Chondrocyte (in vitro differentiated cells): ENCODE data around the gene H2BK1. TPM values are rescaled to one million over a fixed set of nuclear protein-coding genes. Genes with fewer than 3 reads are reported as not detected.

Experiments
- DNase-seq: peaks from one replicate; pipeline ENCODE4 v3.0.0; 2021; ENCODE audit warnings: mixed read lengths, low spot score
- H3K27ac Mint-ChIP-seq: one replicate; pipeline ENCODE4 v1.8.0; 2021; ENCODE audit warnings: mild to moderate bottlenecking, moderate library complexity, mixed read lengths; ENCODE audit not compliant: unreplicated experiment
- H3K27me3 Mint-ChIP-seq: 2 replicates; pipeline ENCODE4 v1.8.0; 2021; ENCODE audit warnings: low read depth, mixed read lengths
- H3K36me3 Mint-ChIP-seq: 2 replicates; pipeline ENCODE4 v1.8.0; 2021; ENCODE audit warnings: low read depth, mixed read lengths
- H3K4me1 Mint-ChIP-seq: 2 replicates; pipeline ENCODE4 v1.8.0; 2021; ENCODE audit warnings: low read depth, mild to moderate bottlenecking, mixed read lengths
- H3K4me3 Mint-ChIP-seq: one replicate; pipeline ENCODE4 v1.8.0; 2021; ENCODE audit warnings: mild to moderate bottlenecking, moderate library complexity, mixed read lengths; ENCODE audit not compliant: unreplicated experiment
- H3K9me3 Mint-ChIP-seq: 2 replicates; pipeline ENCODE4 v1.8.0; 2021; ENCODE audit warnings: low read depth, mixed read lengths
- CTCF ChIP-seq: fragments of 200-600 bp; sonication (generic); IDR thresholded peaks from 2 replicates; pipeline ENCODE4 v1.5.0; 2021; ENCODE audit warnings: antibody characterized with exemption, mild to moderate bottlenecking, moderate library complexity
- total RNA-seq: library from RNA; stranded (reverse); gene quantifications from 3 replicates; pipeline ENCODE4 v1.2.1, GENCODE V29; 2021

Gene H2BK1
- total RNA-seq, 1 donor from 2014 or later: not detected

DNA sequence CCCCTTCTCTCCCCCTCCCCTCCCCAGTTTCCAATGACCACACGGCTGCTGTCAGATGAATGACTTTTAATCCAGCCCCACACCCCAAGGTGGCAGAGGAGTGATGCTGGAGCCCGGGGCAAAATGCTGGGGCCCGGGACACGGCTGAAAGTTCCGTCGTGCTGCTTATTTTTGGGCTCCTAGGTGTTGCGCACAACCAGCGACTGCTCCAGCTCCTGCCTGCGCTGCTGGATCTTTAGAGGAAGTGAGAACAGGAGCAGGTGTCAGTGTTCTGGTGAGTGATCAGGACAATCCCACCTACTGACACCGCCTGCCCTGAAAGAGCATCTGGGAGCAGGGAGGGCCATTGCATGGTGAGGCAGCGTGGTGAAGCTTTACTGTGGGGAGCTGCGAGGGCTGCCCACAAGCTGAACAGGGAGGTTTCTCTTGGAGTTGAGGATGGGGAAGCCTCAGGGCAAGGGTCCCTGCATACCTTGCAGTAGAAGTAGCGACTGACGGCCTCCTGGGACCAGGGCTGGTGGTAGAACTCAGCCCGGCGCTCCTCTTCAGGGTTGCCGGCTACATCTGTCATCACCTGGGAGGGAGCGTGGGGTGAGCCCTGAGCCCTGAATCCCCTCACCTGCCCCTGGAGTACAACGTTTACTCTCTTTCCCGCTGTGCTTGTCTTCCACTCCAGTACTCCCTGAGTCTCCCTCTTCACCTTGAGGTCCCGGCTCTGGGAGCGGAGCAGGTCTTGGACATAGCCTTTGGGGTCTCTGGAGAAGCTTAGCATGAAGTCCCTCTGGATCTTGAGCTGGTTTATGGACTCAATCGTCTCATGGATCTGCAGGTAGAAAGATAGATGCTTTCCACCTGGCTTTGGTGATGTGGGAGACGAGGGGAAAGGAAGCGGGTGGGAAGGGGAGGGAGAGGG is 28.9 kb upstream of the H2BK1 start:
- H3K4me3 Mint-ChIP-seq: no peak overlapping the region

DNA sequence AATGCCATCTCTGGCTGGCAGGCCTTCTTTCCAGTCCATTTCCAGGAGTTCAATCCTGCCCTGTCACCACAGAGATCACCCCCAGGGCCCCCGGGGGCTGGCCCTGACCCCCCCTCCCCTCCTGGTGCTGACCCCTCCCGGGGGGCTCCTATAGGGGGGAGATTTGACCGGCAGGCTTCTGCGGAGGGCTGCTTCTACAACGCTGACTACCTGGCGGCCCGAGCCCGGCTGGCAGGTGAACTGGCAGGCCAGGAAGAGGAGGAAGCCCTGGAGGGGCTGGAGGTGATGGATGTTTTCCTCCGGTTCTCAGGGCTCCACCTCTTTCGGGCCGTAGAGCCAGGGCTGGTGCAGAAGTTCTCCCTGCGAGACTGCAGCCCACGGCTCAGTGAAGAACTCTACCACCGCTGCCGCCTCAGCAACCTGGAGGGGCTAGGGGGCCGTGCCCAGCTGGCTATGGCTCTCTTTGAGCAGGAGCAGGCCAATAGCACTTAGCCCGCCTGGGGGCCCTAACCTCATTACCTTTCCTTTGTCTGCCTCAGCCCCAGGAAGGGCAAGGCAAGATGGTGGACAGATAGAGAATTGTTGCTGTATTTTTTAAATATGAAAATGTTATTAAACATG is 28.0 kb upstream of the H2BK1 start:
- DNase-seq: no peak
- no peaks in the 10 kb centered on the region for H3K9me3 Mint-ChIP-seq
- H3K36me3 Mint-ChIP-seq: peaks cover 28% of the 10 kb centered on the region
- H3K27me3 Mint-ChIP-seq: no peaks in the 10 kb centered on the region
- peaks cover 32% of the 10 kb centered on the region for H3K4me1 Mint-ChIP-seq
- no peak for TF ChIP-seq CTCF
- no peak overlapping the region for H3K27ac Mint-ChIP-seq
- no peak overlapping the region for H3K4me3 Mint-ChIP-seq

More for the DNA sequence above, 28.9 kb upstream of the H2BK1 start:
- Mint-ChIP-seq H3K36me3 (peaks cover 28% of the 10 kb centered on the region), H3K9me3 (no peaks in the 10 kb centered on the region), H3K27ac (peak overlapping the region; percentile 36), H3K27me3 (no peaks in the 10 kb centered on the region), H3K4me1 (peaks cover 30% of the 10 kb centered on the region)
- DNase-seq: no peak
- no peak for TF ChIP-seq CTCF

- Mint-ChIP-seq H3K36me3 (peaks cover 28% of the 10 kb centered on the region), H3K9me3 (no peaks in the 10 kb centered on the region), H3K4me1 (peaks cover 33% of the 10 kb centered on the region), H3K27me3 (no peaks in the 10 kb centered on the region), H3K4me3 (no peak overlapping the region), H3K27ac (no peak overlapping the region)
- TF ChIP-seq CTCF: peak; percentile 8
- no peak for DNase-seq
These were observed 27.2 kb upstream of the H2BK1 start for GRCh38 chr7:151237244-151238189.

DNA sequence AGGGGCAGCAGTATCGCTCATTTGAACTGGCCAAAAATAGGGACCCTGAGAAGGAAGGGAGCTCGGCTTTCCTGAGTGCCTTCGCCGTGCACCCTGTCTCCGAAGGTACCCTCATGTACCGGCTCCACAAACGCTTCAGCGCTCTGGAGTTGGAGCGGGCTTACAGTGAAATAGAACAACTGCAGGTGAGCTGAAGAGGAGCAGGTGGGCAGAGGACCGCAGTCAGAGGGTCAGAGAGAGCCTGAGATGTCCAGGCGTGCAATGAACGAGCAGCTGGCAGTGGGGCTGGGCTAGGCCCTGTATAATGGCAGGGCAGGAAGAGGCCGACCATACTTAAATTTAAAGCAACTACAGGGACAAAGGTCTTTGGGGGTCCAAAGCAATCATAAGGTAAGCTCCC is 26.1 kb upstream of the H2BK1 start:
- no peaks in the 10 kb centered on the region for H3K9me3 Mint-ChIP-seq
- peaks cover 24% of the 10 kb centered on the region for H3K36me3 Mint-ChIP-seq
- H3K4me3 Mint-ChIP-seq: no peak overlapping the region
- no peak for TF ChIP-seq CTCF
- no peak overlapping the region for H3K27ac Mint-ChIP-seq
- H3K27me3 Mint-ChIP-seq: no peaks in the 10 kb centered on the region
- H3K4me1 Mint-ChIP-seq: peaks cover 41% of the 10 kb centered on the region
- no peak for DNase-seq
